ENCODE results near the gene SNED1. TPM values are rescaled to one million over a fixed set of nuclear protein-coding genes. Genes with fewer than 3 reads are reported as not detected.

The SNED1 gene
- polyA plus RNA-seq, 3 donors, result 0.02 to 3.4 (median 0.12) TPM

DNA sequence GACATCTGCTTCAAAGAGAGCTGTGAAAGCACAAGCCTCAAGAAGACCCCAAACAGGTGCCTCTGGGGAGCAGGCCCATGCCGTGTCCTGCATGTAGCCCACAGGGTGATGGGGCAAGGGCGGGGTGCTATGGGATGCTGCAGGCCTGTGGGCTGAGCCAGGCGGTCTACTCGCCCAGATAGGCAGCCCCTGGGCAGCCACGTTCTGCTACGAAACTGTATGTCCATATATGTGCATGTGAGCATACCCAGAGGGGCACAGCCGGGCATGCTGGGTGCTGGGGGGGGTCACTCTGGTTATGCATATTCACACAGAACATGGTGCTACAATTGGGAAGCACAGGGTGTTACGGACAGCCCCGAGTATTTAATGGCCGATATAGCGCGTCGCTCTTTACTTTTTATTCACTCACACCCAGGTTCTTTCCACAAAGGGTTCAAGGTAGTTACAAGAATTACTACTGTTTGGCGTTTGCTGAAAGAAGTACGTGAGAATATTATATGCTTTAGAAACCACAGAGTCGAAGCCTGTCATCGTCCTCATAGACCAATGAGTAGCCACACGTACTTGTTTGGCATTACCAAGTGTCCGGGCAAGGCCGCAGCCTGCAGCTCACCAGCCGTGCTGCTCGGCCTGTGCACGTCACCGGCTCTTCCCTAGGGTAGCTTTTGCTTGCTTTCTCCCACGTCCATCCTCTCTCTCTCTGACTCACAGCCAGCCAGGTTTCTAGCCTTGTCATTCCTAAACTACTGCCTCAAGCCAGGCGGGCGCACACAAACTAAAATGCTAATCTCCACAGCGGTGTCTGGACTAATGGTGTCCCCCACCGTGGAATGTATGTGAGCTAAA, 89.2 kb downstream of the SNED1 start:
- H4K20me1 ChIP-seq (ENCODE audit: insufficient read depth, low read length), result peaks cover 12% of the 10 kb centered on the region
- no peak for DNase-seq
- no peak overlapping the region for H3K9ac ChIP-seq (ENCODE audit: insufficient read depth, low read length, poor library complexity, severe bottlenecking)
- H3K4me2 ChIP-seq (replicated peaks; ENCODE audit: extremely low read depth, low read length, poor library complexity, severe bottlenecking), result no peak overlapping the region
- peak overlapping the region in 1 of 7 donors; percentile 56 for H3K27ac Mint-ChIP-seq
- peaks cover 0 to 2% (median 0%) of the 10 kb centered on the region in 7 donors for H3K9me3 Mint-ChIP-seq
- no peak for TF ChIP-seq CTCF (IDR thresholded peaks at IDR 0.05)
- H3K9me3 ChIP-seq (replicated peaks in 1 of 2; ENCODE audit: control insufficient read depth in 1 of 2, insufficient read depth in 1 of 2, low read length in 2 of 2), result no peaks in the 10 kb centered on the region
- H3K36me3 ChIP-seq (replicated peaks in 1 of 2; ENCODE audit: control insufficient read depth in 1 of 2, insufficient read depth in 2 of 2, low read length in 2 of 2), result peaks cover 52 to 84% of the 10 kb centered on the region in 2 donors
- H3K27me3 ChIP-seq (ENCODE audit: control insufficient read depth in 2 of 2, insufficient read depth in 2 of 2, low read length in 2 of 2), result no peaks in the 10 kb centered on the region
- no peak overlapping the region for H3K4me3 ChIP-seq (replicated peaks in 1 of 3; ENCODE audit: low read depth in 2 of 3, low read length in 3 of 3)
- no peaks in the 10 kb centered on the region for H3K4me1 Mint-ChIP-seq
- intact Hi-C loops (cut with micrococcal nuclease), result no loop called here
- no peak overlapping the region for H2AFZ ChIP-seq (ENCODE audit: insufficient read depth, low read depth, low read length, poor library complexity, severe bottlenecking)
- H3K36me3 Mint-ChIP-seq, result peaks cover 73 to 77% of the 10 kb centered on the region in 2 donors
- no peak overlapping the region for H3K4me3 Mint-ChIP-seq
- WGBS (ENCODE audit: insufficient coverage), result over 99% methylated on average over 16 of the region's 29 CpGs
- H3K79me2 ChIP-seq (ENCODE audit: insufficient read depth, low read length), result no peaks in the 10 kb centered on the region
- no peak overlapping the region for H3K27ac ChIP-seq (ENCODE audit: low read depth in 1 of 2, low read length in 2 of 2)
- H3K27me3 Mint-ChIP-seq (ENCODE audit: low read depth in 3 of 3), result peaks cover 0 to 3% (median 0%) of the 10 kb centered on the region in 3 donors
- no peaks in the 10 kb centered on the region for H3K4me1 ChIP-seq (ENCODE audit: control insufficient read depth in 1 of 2, insufficient read depth in 2 of 2, low read length in 2 of 2)

- H3K4me3 Mint-ChIP-seq, result no peak overlapping the region
These were observed 90.0 kb downstream of the SNED1 start for GRCh38 chr2:241088376-241088775.

More at GRCh38 chr2:241088376-241088775, 90.0 kb downstream of the SNED1 start:
- intact Hi-C loops (cut with micrococcal nuclease), result no loop called here
- no peak for DNase-seq
- no peak overlapping the region for H3K4me3 ChIP-seq (replicated peaks in 1 of 3; ENCODE audit: low read depth in 2 of 3, low read length in 3 of 3)
- H3K79me2 ChIP-seq (ENCODE audit: insufficient read depth, low read length), result no peaks in the 10 kb centered on the region
- H2AFZ ChIP-seq (ENCODE audit: insufficient read depth, low read depth, low read length, poor library complexity, severe bottlenecking), result no peak overlapping the region
- Mint-ChIP-seq H3K9me3 (peaks cover 0 to 2% (median 0%) of the 10 kb centered on the region in 7 donors), H3K27ac (no peak overlapping the region), H3K4me1 (no peaks in the 10 kb centered on the region), H3K36me3 (peaks cover 78 to 82% of the 10 kb centered on the region in 2 donors), H3K27me3 (ENCODE audit: low read depth in 3 of 3) (peaks cover 0 to 2% (median 0%) of the 10 kb centered on the region in 3 donors)
- TF ChIP-seq CTCF (IDR thresholded peaks at IDR 0.05), result no peak
- H4K20me1 ChIP-seq (ENCODE audit: insufficient read depth, low read length), result peaks cover 12% of the 10 kb centered on the region
- 48% methylated on average over 7 of the region's 8 CpGs for WGBS (ENCODE audit: insufficient coverage)
- no peak overlapping the region for H3K4me2 ChIP-seq (replicated peaks; ENCODE audit: extremely low read depth, low read length, poor library complexity, severe bottlenecking)
- H3K27me3 ChIP-seq (ENCODE audit: control insufficient read depth in 2 of 2, insufficient read depth in 2 of 2, low read length in 2 of 2), result no peaks in the 10 kb centered on the region
- H3K36me3 ChIP-seq (replicated peaks in 1 of 2; ENCODE audit: control insufficient read depth in 1 of 2, insufficient read depth in 2 of 2, low read length in 2 of 2), result peaks cover 59 to 91% of the 10 kb centered on the region in 2 donors
- H3K9ac ChIP-seq (ENCODE audit: insufficient read depth, low read length, poor library complexity, severe bottlenecking), result no peak overlapping the region
- no peak overlapping the region for H3K27ac ChIP-seq (ENCODE audit: low read depth in 1 of 2, low read length in 2 of 2)
- no peaks in the 10 kb centered on the region for H3K4me1 ChIP-seq (ENCODE audit: control insufficient read depth in 1 of 2, insufficient read depth in 2 of 2, low read length in 2 of 2)
- no peaks in the 10 kb centered on the region for H3K9me3 ChIP-seq (replicated peaks in 1 of 2; ENCODE audit: control insufficient read depth in 1 of 2, insufficient read depth in 1 of 2, low read length in 2 of 2)

All from CD14-positive monocyte (primary cell).